ENCODE data around the gene VGF.
A peak's percentile ranks its signal among the peaks of the same experiment; 100 is the strongest.

Gene VGF

DNA sequence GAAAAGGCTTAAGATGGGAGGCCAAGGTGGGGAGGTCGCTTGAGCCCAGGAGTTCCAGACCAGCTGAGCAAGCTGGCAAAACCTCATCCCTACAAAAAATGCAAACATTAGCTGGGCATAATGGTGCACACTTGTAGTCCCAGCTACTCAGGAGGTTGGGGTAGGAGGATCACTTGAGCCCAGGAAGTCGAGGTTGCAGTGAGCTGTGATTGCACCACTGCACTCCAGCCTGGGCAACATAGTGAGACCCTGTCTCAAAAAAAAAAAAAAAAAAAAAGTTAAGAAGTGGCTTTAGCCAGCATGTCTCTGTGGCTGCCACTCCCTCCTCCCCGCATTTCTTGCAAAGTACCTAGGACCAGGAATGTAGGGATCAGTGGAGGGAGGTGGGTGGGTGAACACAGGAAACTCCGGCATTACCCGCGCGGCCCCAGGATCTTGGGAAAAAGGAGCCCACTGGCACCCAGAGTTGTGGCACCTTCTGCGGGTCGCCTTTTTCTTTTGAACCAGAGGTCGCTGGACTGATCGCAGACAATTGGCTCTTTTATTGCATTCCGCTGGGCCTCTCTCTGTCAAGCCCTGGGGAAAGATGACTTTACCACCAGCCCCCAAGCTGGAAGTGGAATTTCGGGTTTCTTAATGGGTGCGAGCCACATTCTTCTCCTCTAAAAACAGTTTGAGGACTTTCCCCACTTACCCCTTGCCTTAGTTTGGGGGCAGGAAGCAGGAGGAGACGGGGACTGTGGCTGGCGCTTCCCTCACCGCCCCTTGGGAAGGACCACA, 3.5 kb downstream of the VGF start:
- Histone ChIP-seq H3K4ac (ENCODE audit: low read depth, low read length) (no peak overlapping the region), H3K9ac (ENCODE audit: low read length) (no peak overlapping the region), H4K5ac (ENCODE audit: low read length) (no peak overlapping the region), H3K79me2 (ENCODE audit: control insufficient read depth, insufficient read depth, low read length) (no peaks in the 10 kb centered on the region), H2AK5ac (ENCODE audit: low read length) (no peak overlapping the region), H3K36me3 (ENCODE audit: control insufficient read depth, insufficient read depth, low read length) (no peaks in the 10 kb centered on the region), H2BK5ac (ENCODE audit: low read length) (no peak overlapping the region), H3K18ac (ENCODE audit: low read length) (no peak overlapping the region), H3K27ac (ENCODE audit: low read depth, low read length) (peak overlapping the region; percentile 45), H3K4me2 (ENCODE audit: low read length) (no peak overlapping the region), H2BK15ac (replicated peaks; ENCODE audit: low read depth) (no peak overlapping the region), H3K4me1 (ENCODE audit: control insufficient read depth, low read depth, low read length) (peaks cover 4% of the 10 kb centered on the region), H3K79me1 (ENCODE audit: low read length) (no peaks in the 10 kb centered on the region), H2BK120ac (ENCODE audit: low read depth, low read length) (no peak overlapping the region), H3K56ac (ENCODE audit: low read length) (peak overlapping the region; percentile 69), H3K23ac (ENCODE audit: low read length) (no peak overlapping the region), H3K27me3 (ENCODE audit: insufficient read depth, low read length, poor library complexity) (peaks cover 7% of the 10 kb centered on the region), H4K8ac (ENCODE audit: low read depth, low read length) (no peak overlapping the region), H3K4me3 (ENCODE audit: low read length) (no peak overlapping the region)
- WGBS (ENCODE audit: extremely low coverage, insufficient coverage, low lambda C conversion rate): no CpG with 5 or more reads among the region's 17 CpGs
- peak; percentile 59 for DNase-seq

DNA sequence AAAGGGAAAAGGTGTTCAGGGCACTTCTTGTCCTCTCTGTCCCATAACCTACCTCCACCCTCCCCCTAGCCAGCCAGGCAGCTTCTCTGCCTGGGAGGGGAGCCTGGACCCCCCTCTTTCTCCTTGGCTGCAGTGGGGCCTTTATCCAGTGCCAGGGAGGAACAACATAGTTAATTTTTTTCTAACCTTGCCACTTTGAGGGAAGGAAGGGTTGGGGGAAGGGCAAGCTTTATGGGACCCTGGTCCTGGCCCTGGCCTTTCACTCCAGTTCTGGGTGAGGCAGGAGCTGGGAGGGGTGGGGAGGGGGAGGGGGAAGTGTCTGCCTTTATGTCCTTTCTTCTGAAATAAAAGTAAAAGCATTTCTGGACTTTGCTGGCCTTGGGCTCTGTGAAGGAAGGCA, 4.5 kb downstream of the VGF start:
- Histone ChIP-seq H3K36me3 (ENCODE audit: control insufficient read depth, insufficient read depth, low read length) (no peaks in the 10 kb centered on the region), H3K4ac (ENCODE audit: low read depth, low read length) (no peak overlapping the region), H4K5ac (ENCODE audit: low read length) (no peak overlapping the region), H3K4me1 (ENCODE audit: control insufficient read depth, low read depth, low read length) (peaks cover 5% of the 10 kb centered on the region), H2BK15ac (replicated peaks; ENCODE audit: low read depth) (no peak overlapping the region), H2BK120ac (ENCODE audit: low read depth, low read length) (no peak overlapping the region), H3K23ac (ENCODE audit: low read length) (no peak overlapping the region), H3K4me3 (ENCODE audit: low read length) (no peak overlapping the region), H3K18ac (ENCODE audit: low read length) (no peak overlapping the region), H3K79me2 (ENCODE audit: control insufficient read depth, insufficient read depth, low read length) (no peaks in the 10 kb centered on the region), H2BK5ac (ENCODE audit: low read length) (no peak overlapping the region), H3K4me2 (ENCODE audit: low read length) (no peak overlapping the region), H4K8ac (ENCODE audit: low read depth, low read length) (no peak overlapping the region), H3K9ac (ENCODE audit: low read length) (no peak overlapping the region), H3K27me3 (ENCODE audit: insufficient read depth, low read length, poor library complexity) (peaks cover 7% of the 10 kb centered on the region), H3K56ac (ENCODE audit: low read length) (no peak overlapping the region), H2AK5ac (ENCODE audit: low read length) (no peak overlapping the region), H3K79me1 (ENCODE audit: low read length) (no peaks in the 10 kb centered on the region), H3K27ac (ENCODE audit: low read depth, low read length) (no peak overlapping the region)
- peak; percentile 35 for DNase-seq

- Histone ChIP-seq H3K4me3 (ENCODE audit: low read length) (no peak overlapping the region), H3K4me1 (ENCODE audit: control insufficient read depth, low read depth, low read length) (peaks cover 5% of the 10 kb centered on the region), H3K27ac (ENCODE audit: low read depth, low read length) (no peak overlapping the region), H2BK120ac (ENCODE audit: low read depth, low read length) (no peak overlapping the region), H3K9ac (ENCODE audit: low read length) (no peak overlapping the region), H3K27me3 (ENCODE audit: insufficient read depth, low read length, poor library complexity) (peaks cover 5% of the 10 kb centered on the region), H4K5ac (ENCODE audit: low read length) (no peak overlapping the region), H3K23ac (ENCODE audit: low read length) (no peak overlapping the region), H3K18ac (ENCODE audit: low read length) (no peak overlapping the region), H3K79me2 (ENCODE audit: control insufficient read depth, insufficient read depth, low read length) (no peaks in the 10 kb centered on the region), H3K79me1 (ENCODE audit: low read length) (no peaks in the 10 kb centered on the region), H3K56ac (ENCODE audit: low read length) (peak overlapping the region; percentile 6), H4K8ac (ENCODE audit: low read depth, low read length) (no peak overlapping the region), H2BK15ac (replicated peaks; ENCODE audit: low read depth) (no peak overlapping the region), H3K4me2 (ENCODE audit: low read length) (no peak overlapping the region), H2BK5ac (ENCODE audit: low read length) (no peak overlapping the region), H3K36me3 (ENCODE audit: control insufficient read depth, insufficient read depth, low read length) (no peaks in the 10 kb centered on the region), H2AK5ac (ENCODE audit: low read length) (no peak overlapping the region), H3K4ac (ENCODE audit: low read depth, low read length) (no peak overlapping the region)
- DNase-seq: peak; percentile 60
- WGBS (ENCODE audit: extremely low coverage, insufficient coverage, low lambda C conversion rate): no CpG with 5 or more reads among the region's 31 CpGs
These were observed 5.4 kb downstream of the VGF start for GRCh38 chr7:101159696-101160674.

- Histone ChIP-seq H3K4ac (ENCODE audit: low read depth, low read length) (no peak overlapping the region), H3K18ac (ENCODE audit: low read length) (no peak overlapping the region), H2AK5ac (ENCODE audit: low read length) (no peak overlapping the region), H3K23ac (ENCODE audit: low read length) (no peak overlapping the region), H3K36me3 (ENCODE audit: control insufficient read depth, insufficient read depth, low read length) (no peaks in the 10 kb centered on the region), H3K27me3 (ENCODE audit: insufficient read depth, low read length, poor library complexity) (no peaks in the 10 kb centered on the region), H2BK120ac (ENCODE audit: low read depth, low read length) (no peak overlapping the region), H2BK5ac (ENCODE audit: low read length) (no peak overlapping the region), H3K4me2 (ENCODE audit: low read length) (no peak overlapping the region), H4K5ac (ENCODE audit: low read length) (no peak overlapping the region), H3K79me2 (ENCODE audit: control insufficient read depth, insufficient read depth, low read length) (no peaks in the 10 kb centered on the region), H2BK15ac (replicated peaks; ENCODE audit: low read depth) (no peak overlapping the region), H3K56ac (ENCODE audit: low read length) (peak overlapping the region; percentile 1), H4K8ac (ENCODE audit: low read depth, low read length) (no peak overlapping the region), H3K4me3 (ENCODE audit: low read length) (no peak overlapping the region), H3K27ac (ENCODE audit: low read depth, low read length) (no peak overlapping the region), H3K9ac (ENCODE audit: low read length) (no peak overlapping the region), H3K79me1 (ENCODE audit: low read length) (no peaks in the 10 kb centered on the region), H3K4me1 (ENCODE audit: control insufficient read depth, low read depth, low read length) (peaks cover 3% of the 10 kb centered on the region)
- no CpG with 5 or more reads among the region's 14 CpGs for WGBS (ENCODE audit: extremely low coverage, insufficient coverage, low lambda C conversion rate)
- DNase-seq: peak; percentile 57
These were observed 8.3 kb downstream of the VGF start for GRCh38 chr7:101156866-101157589.

DNA sequence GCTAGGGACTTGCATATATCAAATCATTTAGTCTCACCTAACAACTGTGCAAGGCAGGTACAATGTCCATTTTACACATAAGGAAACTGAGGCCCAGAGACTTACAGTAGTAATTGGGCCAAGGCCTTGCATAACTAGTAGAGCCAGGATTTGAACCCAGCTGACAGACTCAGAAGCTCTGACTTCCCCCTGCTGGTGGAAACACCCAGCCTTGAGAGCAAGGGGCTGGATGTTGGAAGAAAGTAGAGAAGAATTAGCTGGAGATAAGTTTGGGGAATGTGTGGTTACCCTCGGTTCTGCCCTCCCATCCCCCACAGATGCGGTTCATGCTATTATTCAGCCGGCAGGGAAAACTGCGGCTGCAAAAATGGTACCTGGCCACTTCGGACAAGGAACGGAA, 9.1 kb downstream of the VGF start:
- no CpG with 5 or more reads among the region's 6 CpGs for WGBS (ENCODE audit: extremely low coverage, insufficient coverage, low lambda C conversion rate)

More for the DNA sequence above, 9.1 kb downstream of the VGF start:
- H3K56ac ChIP-seq (ENCODE audit: low read length): peak overlapping the region; percentile 42
- H3K18ac ChIP-seq (ENCODE audit: low read length): no peak overlapping the region
- no peak overlapping the region for H3K23ac ChIP-seq (ENCODE audit: low read length)
- no peak overlapping the region for H3K4me3 ChIP-seq (ENCODE audit: low read length)
- peak; percentile 61 for DNase-seq
- H3K4ac ChIP-seq (ENCODE audit: low read depth, low read length): no peak overlapping the region
- no peak overlapping the region for H3K4me2 ChIP-seq (ENCODE audit: low read length)
- no peak overlapping the region for H3K27ac ChIP-seq (ENCODE audit: low read depth, low read length)
- H2BK5ac ChIP-seq (ENCODE audit: low read length): no peak overlapping the region
- no peak overlapping the region for H2BK120ac ChIP-seq (ENCODE audit: low read depth, low read length)
- no peak overlapping the region for H4K5ac ChIP-seq (ENCODE audit: low read length)
- H3K36me3 ChIP-seq (ENCODE audit: control insufficient read depth, insufficient read depth, low read length): no peaks in the 10 kb centered on the region
- no peaks in the 10 kb centered on the region for H3K27me3 ChIP-seq (ENCODE audit: insufficient read depth, low read length, poor library complexity)
- H3K79me1 ChIP-seq (ENCODE audit: low read length): no peaks in the 10 kb centered on the region
- H3K4me1 ChIP-seq (ENCODE audit: control insufficient read depth, low read depth, low read length): peaks cover 3% of the 10 kb centered on the region
- H2BK15ac ChIP-seq (replicated peaks; ENCODE audit: low read depth): no peak overlapping the region
- H3K79me2 ChIP-seq (ENCODE audit: control insufficient read depth, insufficient read depth, low read length): no peaks in the 10 kb centered on the region
- no peak overlapping the region for H2AK5ac ChIP-seq (ENCODE audit: low read length)
- no peak overlapping the region for H4K8ac ChIP-seq (ENCODE audit: low read depth, low read length)
- H3K9ac ChIP-seq (ENCODE audit: low read length): no peak overlapping the region

Measured in mesendoderm (in vitro differentiated cells).